Type B pancreatic cell (in vitro differentiated cells): ENCODE data around the gene KIF6. TPM values are rescaled to one million over a fixed set of nuclear protein-coding genes. Genes with fewer than 3 reads are reported as not detected.
"Not testable (repeated sequence)": the region's sequence is repeated elsewhere in the genome, so short reads cannot be mapped to it uniquely, and the experiment has no call there.

Experiments
- DNase-seq: peaks from one replicate; pipeline ENCODE4 v3.0.0; 2021; ENCODE audit warnings: mixed read lengths; ENCODE audit not compliant: unreplicated experiment; ENCODE audit errors: extremely low spot score
- H3K27ac Mint-ChIP-seq: 2 replicates; pipeline ENCODE4 v1.8.0; 2021; ENCODE audit warnings: mild to moderate bottlenecking, mixed read lengths
- H3K27me3 Mint-ChIP-seq: 2 replicates; pipeline ENCODE4 v1.8.0; 2021; ENCODE audit warnings: mixed read lengths
- H3K36me3 Mint-ChIP-seq: 2 replicates; pipeline ENCODE4 v1.8.0; 2021; ENCODE audit warnings: mixed read lengths
- H3K4me1 Mint-ChIP-seq: one replicate; pipeline ENCODE4 v1.8.0; 2021; ENCODE audit warnings: mixed read lengths; ENCODE audit not compliant: unreplicated experiment
- H3K4me3 Mint-ChIP-seq: 2 replicates; pipeline ENCODE4 v1.8.0; 2021; ENCODE audit warnings: mild to moderate bottlenecking, mixed read lengths
- H3K9me3 Mint-ChIP-seq: 2 replicates; pipeline ENCODE4 v1.8.0; 2021; ENCODE audit warnings: mixed read lengths
- CTCF ChIP-seq: fragments of 200-600 bp; sonication (generic); conservative IDR thresholded peaks from 2 replicates; pipeline ENCODE4 v1.5.0; 2021; ENCODE audit warnings: antibody characterized with exemption, mild to moderate bottlenecking
- total RNA-seq: library from RNA; stranded (reverse); gene quantifications from 2 replicates; pipeline ENCODE4 v1.2.1, GENCODE V29; 2021; ENCODE audit warnings: low replicate concordance

KIF6 gene
- total RNA-seq, 1 donor from 2014 or later: 3.3 TPM

GRCh38 chr6:39520411-39520810 is 204.8 kb downstream of the KIF6 start:
- no peaks in the 10 kb centered on the region for H3K9me3 Mint-ChIP-seq
- H3K4me3 Mint-ChIP-seq: no peak overlapping the region
- no peak for DNase-seq
- H3K27me3 Mint-ChIP-seq: peaks cover 2% of the 10 kb centered on the region
- no peaks in the 10 kb centered on the region for H3K4me1 Mint-ChIP-seq
- no peaks in the 10 kb centered on the region for H3K36me3 Mint-ChIP-seq
- TF ChIP-seq CTCF: no peak
- H3K27ac Mint-ChIP-seq: no peak overlapping the region

GRCh38 chr6:39518221-39518620 is 207.0 kb downstream of the KIF6 start:
- peaks cover 7% of the 10 kb centered on the region for H3K27me3 Mint-ChIP-seq

GRCh38 chr6:39517756-39518155 is 207.5 kb downstream of the KIF6 start:
- no peaks in the 10 kb centered on the region for H3K9me3 Mint-ChIP-seq
- no peak for TF ChIP-seq CTCF
- no peak for DNase-seq
- no peak overlapping the region for H3K27ac Mint-ChIP-seq
- H3K4me3 Mint-ChIP-seq: no peak overlapping the region
- H3K4me1 Mint-ChIP-seq: no peaks in the 10 kb centered on the region
- no peaks in the 10 kb centered on the region for H3K36me3 Mint-ChIP-seq
- peaks cover 7% of the 10 kb centered on the region for H3K27me3 Mint-ChIP-seq

More at GRCh38 chr6:39518221-39518620, 207.0 kb downstream of the KIF6 start:
- H3K9me3 Mint-ChIP-seq: no peaks in the 10 kb centered on the region
- no peak overlapping the region for H3K27ac Mint-ChIP-seq
- H3K36me3 Mint-ChIP-seq: no peaks in the 10 kb centered on the region
- H3K4me1 Mint-ChIP-seq: no peaks in the 10 kb centered on the region
- no peak for DNase-seq
- TF ChIP-seq CTCF: no peak
- no peak overlapping the region for H3K4me3 Mint-ChIP-seq

GRCh38 chr6:39516471-39516870 is 208.7 kb downstream of the KIF6 start:
- Mint-ChIP-seq H3K27ac (no peak overlapping the region), H3K4me3 (no peak overlapping the region), H3K9me3 (no peaks in the 10 kb centered on the region), H3K4me1 (no peaks in the 10 kb centered on the region), H3K36me3 (no peaks in the 10 kb centered on the region), H3K27me3 (peaks cover 7% of the 10 kb centered on the region)
- DNase-seq: no peak
- TF ChIP-seq CTCF: no peak

- Mint-ChIP-seq H3K36me3 (no peaks in the 10 kb centered on the region), H3K27me3 (peaks cover 7% of the 10 kb centered on the region), H3K4me1 (no peaks in the 10 kb centered on the region), H3K27ac (no peak overlapping the region), H3K4me3 (no peak overlapping the region), H3K9me3 (no peaks in the 10 kb centered on the region)
- TF ChIP-seq CTCF: no peak
- DNase-seq: no peak
Measured at GRCh38 chr6:39515471-39515870, 209.7 kb downstream of the KIF6 start.

GRCh38 chr6:39515006-39515405 is 210.2 kb downstream of the KIF6 start:
- Mint-ChIP-seq H3K4me1 (no peaks in the 10 kb centered on the region), H3K9me3 (no peaks in the 10 kb centered on the region), H3K4me3 (no peak overlapping the region), H3K36me3 (no peaks in the 10 kb centered on the region), H3K27me3 (peaks cover 7% of the 10 kb centered on the region), H3K27ac (no peak overlapping the region)
- DNase-seq: no peak
- TF ChIP-seq CTCF: no peak

- H3K4me3 Mint-ChIP-seq, DNase-seq, H3K27ac Mint-ChIP-seq, H3K36me3 Mint-ChIP-seq, H3K4me1 Mint-ChIP-seq, H3K27me3 Mint-ChIP-seq, H3K9me3 Mint-ChIP-seq: not testable (repeated sequence)
Measured at GRCh38 chr6:39509831-39510230, 215.4 kb downstream of the KIF6 start.
